ENCODE results near the gene TECTA.

- TF ChIP-seq, protein P1, sequence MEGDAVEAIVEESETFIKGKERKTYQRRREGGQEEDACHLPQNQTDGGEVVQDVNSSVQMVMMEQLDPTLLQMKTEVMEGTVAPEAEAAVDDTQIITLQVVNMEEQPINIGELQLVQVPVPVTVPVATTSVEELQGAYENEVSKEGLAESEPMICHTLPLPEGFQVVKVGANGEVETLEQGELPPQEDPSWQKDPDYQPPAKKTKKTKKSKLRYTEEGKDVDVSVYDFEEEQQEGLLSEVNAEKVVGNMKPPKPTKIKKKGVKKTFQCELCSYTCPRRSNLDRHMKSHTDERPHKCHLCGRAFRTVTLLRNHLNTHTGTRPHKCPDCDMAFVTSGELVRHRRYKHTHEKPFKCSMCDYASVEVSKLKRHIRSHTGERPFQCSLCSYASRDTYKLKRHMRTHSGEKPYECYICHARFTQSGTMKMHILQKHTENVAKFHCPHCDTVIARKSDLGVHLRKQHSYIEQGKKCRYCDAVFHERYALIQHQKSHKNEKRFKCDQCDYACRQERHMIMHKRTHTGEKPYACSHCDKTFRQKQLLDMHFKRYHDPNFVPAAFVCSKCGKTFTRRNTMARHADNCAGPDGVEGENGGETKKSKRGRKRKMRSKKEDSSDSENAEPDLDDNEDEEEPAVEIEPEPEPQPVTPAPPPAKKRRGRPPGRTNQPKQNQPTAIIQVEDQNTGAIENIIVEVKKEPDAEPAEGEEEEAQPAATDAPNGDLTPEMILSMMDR (optimal IDR thresholded peaks at IDR 0.05 in 1 of 3, IDR thresholded peaks at IDR 0.05 in 1 of 3, conservative IDR thresholded peaks at IDR 0.05 in 1 of 3; ENCODE audit: extremely low read depth in 1 of 3, insufficient read depth in 2 of 3, low read length in 3 of 3) = no peak
- TF ChIP-seq EZH2 (IDR thresholded peaks at IDR 0.05; ENCODE audit: low read length) = no peak
Observed at GRCh38 chr11:121226415-121227263, 125.6 kb downstream of the TECTA start.
